Glutamatergic neuron (in vitro differentiated cells): Measurements from ENCODE around the gene MRTFA. TPM values are rescaled to one million over a fixed set of nuclear protein-coding genes. Genes with fewer than 3 reads are reported as not detected.

Experiments used
- DNase-seq: peaks from one replicate; pipeline ENCODE4 v3.0.0; 2022
- H3K27ac Mint-ChIP-seq: one replicate; pipeline ENCODE4 v1.8.0; 2020; ENCODE audit warnings: mild to moderate bottlenecking, mixed read lengths, inconsistent platforms; ENCODE audit not compliant: unreplicated experiment
- H3K27me3 Mint-ChIP-seq: one replicate; pipeline ENCODE4 v1.8.0; 2020; ENCODE audit warnings: mild to moderate bottlenecking, moderate library complexity, mixed read lengths, inconsistent platforms; ENCODE audit not compliant: unreplicated experiment
- H3K36me3 Mint-ChIP-seq: one replicate; pipeline ENCODE4 v1.8.0; 2020; ENCODE audit warnings: mild to moderate bottlenecking, mixed read lengths, inconsistent platforms; ENCODE audit not compliant: unreplicated experiment
- H3K4me1 Mint-ChIP-seq: one replicate; pipeline ENCODE4 v1.8.0; 2020; ENCODE audit warnings: mild to moderate bottlenecking, low read depth, mixed read lengths, inconsistent platforms; ENCODE audit not compliant: unreplicated experiment
- H3K4me3 Mint-ChIP-seq: one replicate; pipeline ENCODE4 v1.8.0; 2020; ENCODE audit warnings: mild to moderate bottlenecking, mixed read lengths, inconsistent platforms; ENCODE audit not compliant: unreplicated experiment
- H3K9me3 Mint-ChIP-seq: one replicate; pipeline ENCODE4 v1.8.0; 2020; ENCODE audit warnings: mild to moderate bottlenecking, moderate library complexity, mixed read lengths, inconsistent platforms; ENCODE audit not compliant: unreplicated experiment
- CTCF ChIP-seq: fragments of 200-600 bp; sonication (generic); IDR thresholded peaks from one replicate; pipeline ENCODE4 v1.5.0; 2021; ENCODE audit not compliant: partially characterized antibody, unreplicated experiment
- total RNA-seq: library from RNA; stranded (reverse); fragmentation: NEBNext Ultra II Directional; extraction: Animal tissue kit (Norgen Biotek cat#: 25700); gene quantifications from one replicate; pipeline ENCODE4 v1.2.1, GENCODE V29; 2021; ENCODE audit not compliant: unreplicated experiment

MRTFA gene
- total RNA-seq, 1 donor from 2014 or later: 91.7 TPM

- Mint-ChIP-seq H3K27me3 (no peaks in the 10 kb centered on the region), H3K27ac (no peak overlapping the region), H3K4me3 (no peak overlapping the region), H3K9me3 (no peaks in the 10 kb centered on the region), H3K4me1 (peaks cover 23% of the 10 kb centered on the region), H3K36me3 (no peaks in the 10 kb centered on the region)
- TF ChIP-seq CTCF: no peak
- DNase-seq: no peak
Observed at GRCh38 chr22:40597526-40598430, 38.7 kb downstream of the MRTFA start.

GRCh38 chr22:40595497-40596234, 40.9 kb downstream of the MRTFA start:
- no peak overlapping the region for H3K4me3 Mint-ChIP-seq
- no peaks in the 10 kb centered on the region for H3K9me3 Mint-ChIP-seq
- no peak overlapping the region for H3K27ac Mint-ChIP-seq
- no peak for TF ChIP-seq CTCF
- H3K4me1 Mint-ChIP-seq: peaks cover 22% of the 10 kb centered on the region
- no peak for DNase-seq
- H3K36me3 Mint-ChIP-seq: no peaks in the 10 kb centered on the region
- no peaks in the 10 kb centered on the region for H3K27me3 Mint-ChIP-seq

- Mint-ChIP-seq H3K27me3 (no peaks in the 10 kb centered on the region), H3K36me3 (no peaks in the 10 kb centered on the region), H3K27ac (no peak overlapping the region), H3K4me3 (no peak overlapping the region), H3K4me1 (peaks cover 19% of the 10 kb centered on the region), H3K9me3 (no peaks in the 10 kb centered on the region)
- DNase-seq: no peak
- TF ChIP-seq CTCF: no peak
Observed at GRCh38 chr22:40594924-40595323, 41.6 kb downstream of the MRTFA start.

- Mint-ChIP-seq H3K4me3 (no peak overlapping the region), H3K27ac (no peak overlapping the region), H3K4me1 (peaks cover 19% of the 10 kb centered on the region), H3K27me3 (no peaks in the 10 kb centered on the region), H3K36me3 (no peaks in the 10 kb centered on the region), H3K9me3 (no peaks in the 10 kb centered on the region)
- TF ChIP-seq CTCF: no peak
- DNase-seq: no peak
Observed at GRCh38 chr22:40594346-40594745, 42.2 kb downstream of the MRTFA start.
